Measurements from ENCODE around the gene CELF6.

Gene CELF6

GRCh38 chr15:72288796-72289596, 31.0 kb downstream of the CELF6 start:
- TF ChIP-seq CREB1 (IDR thresholded peaks at IDR 0.05; ENCODE audit: low read depth) (no peak), TAF1 (IDR thresholded peaks at IDR 0.05; ENCODE audit: low read depth) (no peak), CEBPB (IDR thresholded peaks at IDR 0.05) (no peak), EP300 (IDR thresholded peaks at IDR 0.05; ENCODE audit: borderline replicate concordance) (no peak), EGR1 (IDR thresholded peaks at IDR 0.05) (no peak), ZBTB7A (IDR thresholded peaks at IDR 0.05; ENCODE audit: low read depth) (no peak), RAD21 (IDR thresholded peaks at IDR 0.05; ENCODE audit: low read depth) (no peak), NFIC (IDR thresholded peaks at IDR 0.05) (no peak), FOXM1 (IDR thresholded peaks at IDR 0.05; ENCODE audit: borderline replicate concordance, low read depth) (no peak), USF1 (IDR thresholded peaks at IDR 0.05) (no peak), REST (IDR thresholded peaks at IDR 0.05; ENCODE audit: low read depth) (no peak), TEAD4 (IDR thresholded peaks at IDR 0.05) (no peak), TCF12 (IDR thresholded peaks at IDR 0.05; ENCODE audit: low read depth) (no peak), YY1 (IDR thresholded peaks at IDR 0.05; ENCODE audit: low read depth) (no peak)
- TF ChIP-seq, protein P1, sequence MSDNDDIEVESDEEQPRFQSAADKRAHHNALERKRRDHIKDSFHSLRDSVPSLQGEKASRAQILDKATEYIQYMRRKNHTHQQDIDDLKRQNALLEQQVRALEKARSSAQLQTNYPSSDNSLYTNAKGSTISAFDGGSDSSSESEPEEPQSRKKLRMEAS (IDR thresholded peaks at IDR 0.05) = no peak

GRCh38 chr15:72285927-72286516, 33.9 kb downstream of the CELF6 start:
- TF ChIP-seq EP300 (IDR thresholded peaks at IDR 0.05; ENCODE audit: borderline replicate concordance) = no peak
- TF ChIP-seq NFIC (IDR thresholded peaks at IDR 0.05) = no peak
- TF ChIP-seq RAD21 (IDR thresholded peaks at IDR 0.05; ENCODE audit: low read depth) = peak; percentile 35; the same call in 1 of the 2 replicates

DNA sequence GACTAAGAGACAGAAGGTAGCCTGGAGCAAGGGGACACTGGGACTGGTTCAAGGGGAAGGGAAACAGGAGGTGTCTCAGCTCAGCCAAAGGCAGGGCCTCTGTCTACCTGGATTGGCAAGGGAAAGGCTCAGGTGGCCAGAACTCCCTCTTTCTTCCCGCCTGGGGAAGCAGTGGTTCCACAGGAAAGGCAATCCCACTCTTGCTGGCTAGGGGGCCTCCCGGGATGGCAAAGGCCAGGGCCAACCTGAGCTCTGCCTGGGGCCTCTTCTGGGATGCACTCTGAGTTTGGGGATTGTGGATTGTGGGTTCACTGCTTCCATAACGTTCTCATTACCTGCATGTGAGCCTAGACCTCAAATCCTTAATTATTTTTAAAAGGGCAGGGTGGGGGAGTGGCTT, 34.6 kb downstream of the CELF6 start:
- TF ChIP-seq, protein P1 (IDR thresholded peaks at IDR 0.05) = no peak
- TF ChIP-seq RAD21 (IDR thresholded peaks at IDR 0.05; ENCODE audit: low read depth) = 0 out of 2 replicates have a peak, but pooled peaks have one; percentile 8
- no peak for TF ChIP-seq FOXM1 (IDR thresholded peaks at IDR 0.05; ENCODE audit: borderline replicate concordance, low read depth)
- no peak for TF ChIP-seq NFIC (IDR thresholded peaks at IDR 0.05)

- no peak for TF ChIP-seq EGR1 (IDR thresholded peaks at IDR 0.05)
- TF ChIP-seq FOXM1 (IDR thresholded peaks at IDR 0.05; ENCODE audit: borderline replicate concordance, low read depth) = no peak
- TF ChIP-seq TAF1 (IDR thresholded peaks at IDR 0.05; ENCODE audit: low read depth) = no peak
- no peak for TF ChIP-seq REST (IDR thresholded peaks at IDR 0.05; ENCODE audit: low read depth)
- TF ChIP-seq, protein P1 (IDR thresholded peaks at IDR 0.05) = no peak
- TF ChIP-seq TCF12 (IDR thresholded peaks at IDR 0.05; ENCODE audit: low read depth) = no peak
- TF ChIP-seq CEBPB (IDR thresholded peaks at IDR 0.05) = no peak
- no peak for TF ChIP-seq RAD21 (IDR thresholded peaks at IDR 0.05; ENCODE audit: low read depth)
- TF ChIP-seq EP300 (IDR thresholded peaks at IDR 0.05; ENCODE audit: borderline replicate concordance) = no peak
- no peak for TF ChIP-seq TEAD4 (IDR thresholded peaks at IDR 0.05)
- no peak for TF ChIP-seq USF1 (IDR thresholded peaks at IDR 0.05)
- TF ChIP-seq YY1 (IDR thresholded peaks at IDR 0.05; ENCODE audit: low read depth) = no peak
- no peak for TF ChIP-seq CREB1 (IDR thresholded peaks at IDR 0.05; ENCODE audit: low read depth)
- TF ChIP-seq ZBTB7A (IDR thresholded peaks at IDR 0.05; ENCODE audit: low read depth) = no peak
- no peak for TF ChIP-seq NFIC (IDR thresholded peaks at IDR 0.05)
Measured at GRCh38 chr15:72284781-72285180, 35.2 kb downstream of the CELF6 start.

DNA sequence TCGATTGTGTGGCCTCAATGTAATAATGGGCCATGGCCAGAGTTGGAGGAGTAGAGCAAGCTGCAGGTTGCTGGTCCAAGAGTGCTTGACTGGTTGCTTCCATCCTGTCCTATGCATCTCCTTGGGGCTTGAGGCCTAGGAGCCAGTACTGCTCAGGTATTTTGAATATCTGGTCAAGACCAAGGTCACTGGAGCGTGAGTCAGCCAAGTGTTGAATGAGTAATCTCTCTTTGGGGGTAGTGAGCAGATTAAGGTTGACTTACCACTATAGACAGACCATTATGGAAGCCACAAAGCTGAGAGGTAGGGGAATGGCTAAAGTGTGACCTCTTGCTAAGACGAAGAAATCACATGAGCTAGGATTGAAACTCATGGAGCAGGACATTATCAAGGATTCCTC, 38.2 kb downstream of the CELF6 start:
- TF ChIP-seq CREB1 (IDR thresholded peaks at IDR 0.05; ENCODE audit: low read depth) = no peak
- no peak for TF ChIP-seq REST (IDR thresholded peaks at IDR 0.05; ENCODE audit: low read depth)
- TF ChIP-seq, protein P1 (IDR thresholded peaks at IDR 0.05) = no peak
- no peak for TF ChIP-seq TCF12 (IDR thresholded peaks at IDR 0.05; ENCODE audit: low read depth)
- no peak for TF ChIP-seq CEBPB (IDR thresholded peaks at IDR 0.05)
- TF ChIP-seq TAF1 (IDR thresholded peaks at IDR 0.05; ENCODE audit: low read depth) = no peak
- no peak for TF ChIP-seq TEAD4 (IDR thresholded peaks at IDR 0.05)
- TF ChIP-seq YY1 (IDR thresholded peaks at IDR 0.05; ENCODE audit: low read depth) = no peak
- TF ChIP-seq NFIC (IDR thresholded peaks at IDR 0.05) = no peak
- TF ChIP-seq RAD21 (IDR thresholded peaks at IDR 0.05; ENCODE audit: low read depth) = no peak
- no peak for TF ChIP-seq ZBTB7A (IDR thresholded peaks at IDR 0.05; ENCODE audit: low read depth)
- TF ChIP-seq FOXM1 (IDR thresholded peaks at IDR 0.05; ENCODE audit: borderline replicate concordance, low read depth) = no peak
- no peak for TF ChIP-seq USF1 (IDR thresholded peaks at IDR 0.05)
- TF ChIP-seq EGR1 (IDR thresholded peaks at IDR 0.05) = no peak

All from Ishikawa (cell line).